ENCODE data around the gene ACADSB. TPM values are rescaled to one million over a fixed set of nuclear protein-coding genes. Genes with fewer than 3 reads are reported as not detected.

The ACADSB gene
- total RNA-seq, 1 donor, result 4.3 TPM

DNA sequence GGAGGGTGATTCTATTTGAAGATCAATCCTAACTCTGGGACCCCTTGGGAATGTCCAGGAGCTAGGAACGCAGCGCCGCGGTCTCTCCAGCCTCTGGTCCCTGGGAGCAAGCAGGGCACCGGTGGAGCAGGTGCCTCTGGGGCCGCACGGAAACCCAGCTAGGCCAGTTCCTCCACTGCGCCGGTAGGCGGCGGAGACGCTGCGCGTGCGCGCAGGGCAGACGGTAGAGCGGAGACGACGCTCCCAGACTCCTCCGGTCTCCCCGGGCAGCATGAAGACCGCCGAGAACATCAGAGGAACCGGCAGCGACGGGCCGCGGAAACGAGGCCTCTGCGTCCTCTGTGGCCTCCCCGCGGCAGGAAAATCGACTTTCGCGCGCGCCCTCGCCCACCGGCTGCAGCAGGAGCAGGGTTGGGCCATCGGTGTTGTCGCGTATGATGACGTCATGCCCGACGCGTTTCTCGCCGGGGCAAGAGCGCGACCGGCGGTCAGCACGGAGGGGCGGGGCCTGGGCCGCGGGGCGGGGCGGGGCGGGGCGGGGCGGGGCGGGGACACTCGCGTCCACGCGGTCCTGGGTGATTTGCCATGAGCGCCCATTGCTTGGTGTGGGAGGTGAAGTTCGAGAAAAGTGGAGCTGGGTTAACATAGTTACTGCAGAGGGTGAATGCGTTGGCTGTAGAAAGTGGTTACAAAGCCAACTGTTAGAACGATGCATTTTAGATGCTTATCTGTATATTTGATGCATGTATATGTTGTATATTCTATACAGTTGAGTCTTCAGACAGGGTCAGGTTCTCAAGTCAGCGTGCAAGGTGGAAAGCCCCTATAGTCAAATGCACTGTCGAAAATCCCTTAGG, 28.4 kb upstream of the ACADSB start, which contains the start of gene PSTK:
TSS of gene PSTK (plus strand) at position 193 of the 857 bp plus-strand sequence. CDS start at position 272, 79 bp downstream.
- TF ChIP-seq, protein P1, sequence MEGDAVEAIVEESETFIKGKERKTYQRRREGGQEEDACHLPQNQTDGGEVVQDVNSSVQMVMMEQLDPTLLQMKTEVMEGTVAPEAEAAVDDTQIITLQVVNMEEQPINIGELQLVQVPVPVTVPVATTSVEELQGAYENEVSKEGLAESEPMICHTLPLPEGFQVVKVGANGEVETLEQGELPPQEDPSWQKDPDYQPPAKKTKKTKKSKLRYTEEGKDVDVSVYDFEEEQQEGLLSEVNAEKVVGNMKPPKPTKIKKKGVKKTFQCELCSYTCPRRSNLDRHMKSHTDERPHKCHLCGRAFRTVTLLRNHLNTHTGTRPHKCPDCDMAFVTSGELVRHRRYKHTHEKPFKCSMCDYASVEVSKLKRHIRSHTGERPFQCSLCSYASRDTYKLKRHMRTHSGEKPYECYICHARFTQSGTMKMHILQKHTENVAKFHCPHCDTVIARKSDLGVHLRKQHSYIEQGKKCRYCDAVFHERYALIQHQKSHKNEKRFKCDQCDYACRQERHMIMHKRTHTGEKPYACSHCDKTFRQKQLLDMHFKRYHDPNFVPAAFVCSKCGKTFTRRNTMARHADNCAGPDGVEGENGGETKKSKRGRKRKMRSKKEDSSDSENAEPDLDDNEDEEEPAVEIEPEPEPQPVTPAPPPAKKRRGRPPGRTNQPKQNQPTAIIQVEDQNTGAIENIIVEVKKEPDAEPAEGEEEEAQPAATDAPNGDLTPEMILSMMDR (IDR thresholded peaks at IDR 0.05; ENCODE audit: insufficient read depth, low read depth, low read length), result peak; percentile 95
- H3K4me3 ChIP-seq (ENCODE audit: low read depth, low read length), result peak within 1 kb of the TSS; percentile 70
- DNase-seq (ENCODE audit: low read depth), result peak; percentile 94

DNA sequence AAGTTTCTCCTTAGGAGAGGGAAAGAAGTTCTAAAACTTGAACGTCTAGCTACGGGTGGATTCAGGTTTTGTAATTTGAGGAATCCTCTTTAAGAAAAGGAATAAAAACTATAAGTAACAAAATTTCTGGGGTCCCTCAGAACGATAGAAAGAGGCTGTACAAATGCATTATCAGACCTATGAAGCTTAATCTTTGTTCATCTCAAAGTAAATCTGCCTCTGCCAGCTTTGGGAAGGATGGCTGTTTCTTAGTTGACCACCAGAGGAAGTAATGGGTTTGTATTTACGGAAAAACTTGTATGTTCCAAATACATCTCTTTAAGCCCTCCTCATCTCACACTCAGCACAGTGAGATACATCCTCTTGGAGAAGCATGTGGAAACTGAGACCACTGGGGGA, 27.7 kb upstream of the ACADSB start:
- peak overlapping the region; percentile 70 for H3K4me3 ChIP-seq (ENCODE audit: low read depth, low read length)
- TF ChIP-seq, protein P1 (IDR thresholded peaks at IDR 0.05; ENCODE audit: insufficient read depth, low read depth, low read length), result peak; percentile 64
- peak; percentile 53 for DNase-seq (ENCODE audit: low read depth)

DNA sequence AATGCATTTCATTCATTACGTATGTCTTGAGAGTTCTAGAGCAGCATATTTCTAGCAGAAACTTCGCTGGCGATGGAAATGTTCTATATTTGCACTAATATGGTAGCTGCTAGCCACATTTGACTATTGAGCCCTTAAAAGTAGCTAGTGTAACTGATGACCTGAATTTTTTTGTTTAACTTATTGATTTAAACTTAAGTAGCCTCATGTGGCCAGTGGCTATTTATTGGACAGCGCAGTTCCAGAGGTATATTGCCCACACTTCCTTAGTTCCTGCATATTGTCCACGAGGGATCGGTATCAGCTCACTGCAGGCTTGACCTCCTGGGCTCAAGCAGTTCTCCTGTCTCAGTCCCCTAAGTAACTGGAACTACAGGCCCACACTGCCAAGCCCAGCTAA, 24.9 kb upstream of the ACADSB start:
- TF ChIP-seq, protein P1 (IDR thresholded peaks at IDR 0.05; ENCODE audit: insufficient read depth, low read depth, low read length), result no peak
- H3K4me3 ChIP-seq (ENCODE audit: low read depth, low read length), result no peak overlapping the region
- no peak for DNase-seq (ENCODE audit: low read depth)

DNA sequence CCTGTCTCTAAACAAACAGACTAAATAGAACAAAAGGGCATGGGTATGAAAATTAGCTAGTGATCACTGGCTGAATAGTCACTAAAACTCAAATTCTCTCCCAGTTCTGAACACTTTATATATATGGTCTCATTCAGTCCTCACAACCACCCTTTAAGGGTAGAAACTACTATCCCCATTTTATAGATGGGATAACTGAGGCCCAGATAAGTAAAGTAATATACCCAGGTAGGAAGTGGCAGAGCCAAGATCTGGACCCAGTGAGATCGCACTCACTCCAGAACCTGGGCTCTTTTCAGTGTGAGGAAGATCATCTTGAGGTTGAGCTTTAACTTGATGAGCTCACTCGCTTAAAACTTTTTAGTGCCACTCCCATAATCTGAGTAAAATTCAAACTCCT, 24.1 kb upstream of the ACADSB start:
- no peak overlapping the region for H3K4me3 ChIP-seq (ENCODE audit: low read depth, low read length)
- no peak for DNase-seq (ENCODE audit: low read depth)
- TF ChIP-seq, protein P1 (IDR thresholded peaks at IDR 0.05; ENCODE audit: insufficient read depth, low read depth, low read length), result no peak

DNA sequence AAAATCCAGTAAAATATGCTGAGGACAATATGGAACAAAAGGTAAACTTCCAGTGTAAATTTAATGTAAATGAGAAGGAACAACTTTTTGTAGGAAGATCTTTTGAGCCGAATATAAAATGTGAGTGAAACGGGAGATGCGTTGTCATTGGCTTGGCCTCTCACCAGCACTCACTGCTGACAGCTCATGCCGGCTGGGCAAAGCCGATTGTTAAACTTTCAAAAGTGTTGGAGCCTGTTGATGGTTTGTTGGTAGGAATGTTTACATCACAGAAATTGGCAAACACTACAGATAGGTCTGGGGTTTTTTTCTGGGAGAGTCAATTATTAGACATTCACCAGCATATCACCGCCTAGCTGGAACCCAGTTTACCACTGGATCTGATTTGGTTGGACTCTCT, 22.5 kb upstream of the ACADSB start:
- TF ChIP-seq, protein P1 (IDR thresholded peaks at IDR 0.05; ENCODE audit: insufficient read depth, low read depth, low read length), result no peak
- no peak overlapping the region for H3K4me3 ChIP-seq (ENCODE audit: low read depth, low read length)
- DNase-seq (ENCODE audit: low read depth), result no peak

DNA sequence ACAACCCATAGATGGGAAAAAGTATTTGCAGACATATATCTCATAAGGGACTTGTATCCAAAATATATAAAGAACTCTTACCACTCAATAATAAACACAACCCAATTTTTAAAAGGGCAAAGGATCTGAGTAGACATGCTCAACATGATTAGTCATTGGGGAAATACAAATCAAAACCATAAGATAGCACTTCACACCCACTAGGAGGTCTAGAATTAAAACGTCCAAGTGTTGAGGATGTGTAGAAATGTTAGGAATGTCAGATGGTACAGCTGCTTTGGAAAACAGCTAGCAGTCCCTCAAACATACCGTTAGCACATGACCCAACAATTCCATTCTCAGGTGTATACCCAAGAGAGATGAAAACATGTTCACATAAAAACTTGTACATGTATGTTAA, 20.3 kb upstream of the ACADSB start:
- no peak for DNase-seq (ENCODE audit: low read depth)
- H3K4me3 ChIP-seq (ENCODE audit: low read depth, low read length), result no peak overlapping the region
- TF ChIP-seq, protein P1 (IDR thresholded peaks at IDR 0.05; ENCODE audit: insufficient read depth, low read depth, low read length), result no peak
